Thyroid gland (tissue), 4 donors: ENCODE data around the gene GOLGA1.

Experiments used
- CTCF ChIP-seq, 6 experiments: fragments of 200-600 bp in 3 of 6; fragments of 450-650 bp in 3 of 6; sonication (generic) in 3 of 6; IDR thresholded peaks; one replicate each; pipeline ENCODE4 v1.5.1; 2016 to 2019; ENCODE audit warnings: antibody characterized with exemption in 6 of 6, mild to moderate bottlenecking in 2 of 6, inconsistent platforms in 1 of 6, moderate library complexity in 1 of 6
- POLR2A ChIP-seq, 2 donors: fragments of 450-650 bp; IDR thresholded peaks; one replicate each; pipeline ENCODE4 v1.6.1; 2017; ENCODE audit warnings: antibody characterized with exemption in 2 of 2, mild to moderate bottlenecking in 2 of 2, moderate library complexity in 1 of 2

GRCh38 chr9:124857533-124858162 lies 83.2 kb downstream of the GOLGA1 start:
- TF ChIP-seq CTCF (IDR thresholded peaks at IDR 0.05) (no peak), POLR2A (IDR thresholded peaks at IDR 0.05) (no peak)
